OCI-M1 (cell line): ENCODE measurements around the gene DHRS1.
"Not testable (repeated sequence)": the region's sequence is repeated elsewhere in the genome, so short reads cannot be mapped to it uniquely, and the experiment has no call there.

ENCODE experiments used
- DNase-seq: peaks from one replicate; lab custom pipeline; 2025; lab: John Stamatoyannopoulos, UW

The DHRS1 gene

GRCh38 chr14:24247422-24247821 lies 52.2 kb downstream of the DHRS1 start:
- peak; percentile 11 for DNase-seq

- peak; percentile 65 for DNase-seq
Observed at GRCh38 chr14:24246765-24247212, 52.8 kb downstream of the DHRS1 start.

GRCh38 chr14:24245350-24245749 lies 54.2 kb downstream of the DHRS1 start:
- DNase-seq: not testable (repeated sequence)

- DNase-seq: peak; percentile 86
Observed at GRCh38 chr14:24243336-24243836, 56.2 kb downstream of the DHRS1 start.

- DNase-seq: peak; percentile 97
Observed at GRCh38 chr14:24241829-24242443, 57.6 kb downstream of the DHRS1 start.
